GM12873 (cell line): Measurements from ENCODE around the gene ZNF544.

Experiments
- CTCF ChIP-seq: IDR thresholded peaks from 2 replicates; pipeline ENCODE4 v1.5.1; 2012; ENCODE audit warnings: low read depth, mild to moderate bottlenecking, moderate library complexity, low read length, control low read depth; ENCODE audit not compliant: insufficient read depth; ENCODE audit errors: missing control alignments

Gene ZNF544

GRCh38 chr19:58228585-58229254 is at the start of gene ZNF544:
Gene ZNF544 (plus strand): TSS chr19:58228914. CDS start chr19:58244024, 15,110 bp downstream.
- peak; percentile 30 for TF ChIP-seq CTCF

GRCh38 chr19:58181902-58182576 is 46.7 kb upstream of the ZNF544 start:
- peak; percentile 75 for TF ChIP-seq CTCF

- no peak for TF ChIP-seq CTCF
Observed at GRCh38 chr19:58182577-58182988, 46.1 kb upstream of the ZNF544 start.

GRCh38 chr19:58182989-58183816 is 45.5 kb upstream of the ZNF544 start, which contains the start of gene ZNF274:
Gene ZNF274 (plus strand): TSS chr19:58183061. CDS start chr19:58183966, 905 bp downstream.
- TF ChIP-seq CTCF = no peak

GRCh38 chr19:58183817-58184215 is 44.9 kb upstream of the ZNF544 start:
- TF ChIP-seq CTCF = no peak

GRCh38 chr19:58196901-58197616 is 31.7 kb upstream of the ZNF544 start:
- no peak for TF ChIP-seq CTCF
